HL-60 (cell line): ENCODE measurements around the gene CLEC2L.

Experiments
- GABPA ChIP-seq: IDR thresholded peaks from 2 replicates; pipeline ENCODE4 v1.6.1; 2012; ENCODE audit warnings: low read depth
- POLR2AphosphoS5 ChIP-seq: IDR thresholded peaks from 2 replicates; pipeline ENCODE4 v1.6.1; 2012; ENCODE audit warnings: low read depth
- SPI1 ChIP-seq: IDR thresholded peaks from 2 replicates; pipeline ENCODE4 v1.6.1; 2012; ENCODE audit warnings: low read depth, mild to moderate bottlenecking, borderline replicate concordance
- TF ChIP-seq, protein P1 (sequence below): IDR thresholded peaks from 2 replicates; pipeline ENCODE4 v1.6.1; 2012; ENCODE audit warnings: low read depth; ENCODE audit not compliant: insufficient replicate concordance
- TF ChIP-seq, protein P2 (sequence below): IDR thresholded peaks from one replicate; pipeline ENCODE4 v1.5.1; 2011; ENCODE audit warnings: low read length, control low read depth, inconsistent platforms; ENCODE audit not compliant: insufficient read depth

DNA sequence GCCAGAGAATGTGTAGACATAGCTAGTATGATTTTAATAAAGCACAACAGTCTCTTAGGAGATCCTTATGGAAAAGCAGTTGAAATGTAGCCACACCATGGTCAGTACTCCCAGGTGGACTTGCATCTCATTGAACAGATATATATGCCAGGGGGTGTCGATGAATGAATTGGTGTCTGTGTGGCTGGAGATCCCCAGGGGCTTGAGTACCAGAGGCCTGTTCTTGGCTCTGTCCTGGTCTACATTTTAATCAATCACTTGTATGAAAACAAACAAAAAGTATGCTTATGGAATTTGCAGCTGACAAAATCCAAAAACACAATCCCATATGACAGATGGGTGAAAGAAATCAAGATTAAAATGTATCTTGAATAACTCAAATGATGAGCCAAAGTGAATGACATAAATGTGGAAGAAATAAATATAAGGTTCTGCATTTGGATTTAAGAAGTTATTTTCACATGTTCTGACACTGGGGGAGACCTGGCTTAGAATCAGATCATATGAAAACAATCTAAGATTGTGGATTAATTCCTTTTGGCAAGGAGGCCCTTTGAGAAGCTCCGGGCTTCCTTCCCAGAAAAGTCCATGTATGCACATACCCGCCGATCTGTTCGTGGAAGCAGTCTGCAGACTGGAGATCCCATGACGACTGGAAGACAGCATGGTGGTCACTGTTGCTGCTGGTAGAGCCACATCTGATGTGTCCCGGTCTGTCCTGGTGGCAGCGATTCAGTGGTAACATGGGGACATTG is 15.6 kb downstream of the CLEC2L start:
- TF ChIP-seq POLR2AphosphoS5, result no peak
- TF ChIP-seq, protein P1, sequence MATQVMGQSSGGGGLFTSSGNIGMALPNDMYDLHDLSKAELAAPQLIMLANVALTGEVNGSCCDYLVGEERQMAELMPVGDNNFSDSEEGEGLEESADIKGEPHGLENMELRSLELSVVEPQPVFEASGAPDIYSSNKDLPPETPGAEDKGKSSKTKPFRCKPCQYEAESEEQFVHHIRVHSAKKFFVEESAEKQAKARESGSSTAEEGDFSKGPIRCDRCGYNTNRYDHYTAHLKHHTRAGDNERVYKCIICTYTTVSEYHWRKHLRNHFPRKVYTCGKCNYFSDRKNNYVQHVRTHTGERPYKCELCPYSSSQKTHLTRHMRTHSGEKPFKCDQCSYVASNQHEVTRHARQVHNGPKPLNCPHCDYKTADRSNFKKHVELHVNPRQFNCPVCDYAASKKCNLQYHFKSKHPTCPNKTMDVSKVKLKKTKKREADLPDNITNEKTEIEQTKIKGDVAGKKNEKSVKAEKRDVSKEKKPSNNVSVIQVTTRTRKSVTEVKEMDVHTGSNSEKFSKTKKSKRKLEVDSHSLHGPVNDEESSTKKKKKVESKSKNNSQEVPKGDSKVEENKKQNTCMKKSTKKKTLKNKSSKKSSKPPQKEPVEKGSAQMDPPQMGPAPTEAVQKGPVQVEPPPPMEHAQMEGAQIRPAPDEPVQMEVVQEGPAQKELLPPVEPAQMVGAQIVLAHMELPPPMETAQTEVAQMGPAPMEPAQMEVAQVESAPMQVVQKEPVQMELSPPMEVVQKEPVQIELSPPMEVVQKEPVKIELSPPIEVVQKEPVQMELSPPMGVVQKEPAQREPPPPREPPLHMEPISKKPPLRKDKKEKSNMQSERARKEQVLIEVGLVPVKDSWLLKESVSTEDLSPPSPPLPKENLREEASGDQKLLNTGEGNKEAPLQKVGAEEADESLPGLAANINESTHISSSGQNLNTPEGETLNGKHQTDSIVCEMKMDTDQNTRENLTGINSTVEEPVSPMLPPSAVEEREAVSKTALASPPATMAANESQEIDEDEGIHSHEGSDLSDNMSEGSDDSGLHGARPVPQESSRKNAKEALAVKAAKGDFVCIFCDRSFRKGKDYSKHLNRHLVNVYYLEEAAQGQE, result no peak
- TF ChIP-seq, protein P2, sequence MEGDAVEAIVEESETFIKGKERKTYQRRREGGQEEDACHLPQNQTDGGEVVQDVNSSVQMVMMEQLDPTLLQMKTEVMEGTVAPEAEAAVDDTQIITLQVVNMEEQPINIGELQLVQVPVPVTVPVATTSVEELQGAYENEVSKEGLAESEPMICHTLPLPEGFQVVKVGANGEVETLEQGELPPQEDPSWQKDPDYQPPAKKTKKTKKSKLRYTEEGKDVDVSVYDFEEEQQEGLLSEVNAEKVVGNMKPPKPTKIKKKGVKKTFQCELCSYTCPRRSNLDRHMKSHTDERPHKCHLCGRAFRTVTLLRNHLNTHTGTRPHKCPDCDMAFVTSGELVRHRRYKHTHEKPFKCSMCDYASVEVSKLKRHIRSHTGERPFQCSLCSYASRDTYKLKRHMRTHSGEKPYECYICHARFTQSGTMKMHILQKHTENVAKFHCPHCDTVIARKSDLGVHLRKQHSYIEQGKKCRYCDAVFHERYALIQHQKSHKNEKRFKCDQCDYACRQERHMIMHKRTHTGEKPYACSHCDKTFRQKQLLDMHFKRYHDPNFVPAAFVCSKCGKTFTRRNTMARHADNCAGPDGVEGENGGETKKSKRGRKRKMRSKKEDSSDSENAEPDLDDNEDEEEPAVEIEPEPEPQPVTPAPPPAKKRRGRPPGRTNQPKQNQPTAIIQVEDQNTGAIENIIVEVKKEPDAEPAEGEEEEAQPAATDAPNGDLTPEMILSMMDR, result no peak
- TF ChIP-seq SPI1, result no peak
- TF ChIP-seq GABPA, result no peak
